Stimulated activated CD8-positive, alpha-beta memory T cell treated with anti-CD3 and anti-CD28 coated beads, Interleukin-15, amount 100 ng/mL, for 24 hours (primary cell): ENCODE measurements around the gene DLG2.

Experiments used
- DNase-seq: peaks from one replicate; pipeline ENCODE4 v3.0.0-alpha.2; 2020; ENCODE audit warnings: low read depth

The DLG2 gene

GRCh38 chr11:83836883-83837654 lies 1790.1 kb downstream of the DLG2 start:
- no peak for DNase-seq

GRCh38 chr11:83836065-83836464 lies 1791.1 kb downstream of the DLG2 start:
- no peak for DNase-seq

- DNase-seq: no peak
Measured at GRCh38 chr11:83835423-83835822, 1791.7 kb downstream of the DLG2 start.

- no peak for DNase-seq
Measured at GRCh38 chr11:83831929-83832328, 1795.2 kb downstream of the DLG2 start.

GRCh38 chr11:83827940-83828554 lies 1799.1 kb downstream of the DLG2 start:
- DNase-seq: no peak

GRCh38 chr11:83827520-83827919 lies 1799.6 kb downstream of the DLG2 start:
- no peak for DNase-seq

GRCh38 chr11:83826078-83826477 lies 1801.1 kb downstream of the DLG2 start:
- DNase-seq: no peak

- no peak for DNase-seq
Measured at GRCh38 chr11:83823461-83824025, 1803.6 kb downstream of the DLG2 start.

- no peak for DNase-seq
Measured at GRCh38 chr11:83819931-83820549, 1807.1 kb downstream of the DLG2 start.

GRCh38 chr11:83818349-83818748 lies 1808.8 kb downstream of the DLG2 start:
- no peak for DNase-seq

GRCh38 chr11:83816572-83817187 lies 1810.5 kb downstream of the DLG2 start:
- no peak for DNase-seq

- DNase-seq: no peak
Measured at GRCh38 chr11:83815736-83816135, 1811.4 kb downstream of the DLG2 start.

GRCh38 chr11:83813296-83813695 lies 1813.8 kb downstream of the DLG2 start:
- DNase-seq: no peak

GRCh38 chr11:83809274-83809673 lies 1817.9 kb downstream of the DLG2 start:
- no peak for DNase-seq

GRCh38 chr11:83801799-83802198 lies 1825.3 kb downstream of the DLG2 start:
- no peak for DNase-seq

- DNase-seq: no peak
Measured at GRCh38 chr11:83793310-83793709, 1833.8 kb downstream of the DLG2 start.

- DNase-seq: no peak
Measured at GRCh38 chr11:83791557-83791956, 1835.6 kb downstream of the DLG2 start.

- DNase-seq: no peak
Measured at GRCh38 chr11:83785942-83786341, 1841.2 kb downstream of the DLG2 start.

- DNase-seq: no peak
Measured at GRCh38 chr11:83784419-83784818, 1842.7 kb downstream of the DLG2 start.

GRCh38 chr11:83782329-83782728 lies 1844.8 kb downstream of the DLG2 start:
- no peak for DNase-seq

GRCh38 chr11:83779876-83780275 lies 1847.3 kb downstream of the DLG2 start:
- DNase-seq: no peak

GRCh38 chr11:83778596-83778995 lies 1848.5 kb downstream of the DLG2 start:
- no peak for DNase-seq
